Posterior vena cava (tissue), 2 donors: ENCODE measurements around the gene EMP1. TPM values are rescaled to one million over a fixed set of nuclear protein-coding genes. Genes with fewer than 3 reads are reported as not detected.

ENCODE experiments used
- DNase-seq: peaks from one replicate; pipeline ENCODE4 v3.0.0-alpha.2; 2020; ENCODE audit warnings: low spot score
- intact Hi-C, 2 donors: fragments of 100-400 bp; cut with DNase I; formaldehyde crosslinking; loops; one replicate each; pipeline versions ENCODE4 v1.14.1 to v1.14.2; 2022 to 2023
- long read RNA-seq, 2 donors: library from polyadenylated mRNA; unstranded; transcript quantifications; one replicate each; pipeline ENCODE4 v2.0.0, GENCODE V29; 2020 to 2021
- total RNA-seq, 2 donors: library from RNA; stranded (reverse); fragmentation: NEBNext Ultra II Directional; extraction: Animal tissue kit (Norgen Biotek cat#: 25700); gene quantifications; one replicate each; pipeline ENCODE4 v1.2.1, GENCODE V29; 2021
- donor health status: DM: yes; HTN: yes; CAD: no.
- donor health status: DM: yes; HTN: yes; CAD: no.

EMP1 gene, protein sequence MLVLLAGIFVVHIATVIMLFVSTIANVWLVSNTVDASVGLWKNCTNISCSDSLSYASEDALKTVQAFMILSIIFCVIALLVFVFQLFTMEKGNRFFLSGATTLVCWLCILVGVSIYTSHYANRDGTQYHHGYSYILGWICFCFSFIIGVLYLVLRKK
- 100 to 1,000 TPM; 596 to 746 TPM for total RNA-seq
- long read RNA-seq, donor 1, full-length matches to known transcripts = 60 of 104 reads
- long read RNA-seq, donor 1, partial matches to known transcripts = 2 of 104 reads
- long read RNA-seq, donor 1, other reads (novel, unspliced or antisense) = 42 of 104 reads
- long read RNA-seq, donor 2, full-length matches to known transcripts = 11 of 65 reads
- long read RNA-seq, donor 2, partial matches to known transcripts = 0 of 65 reads
- long read RNA-seq, donor 2, other reads (novel, unspliced or antisense) = 54 of 65 reads

DNA sequence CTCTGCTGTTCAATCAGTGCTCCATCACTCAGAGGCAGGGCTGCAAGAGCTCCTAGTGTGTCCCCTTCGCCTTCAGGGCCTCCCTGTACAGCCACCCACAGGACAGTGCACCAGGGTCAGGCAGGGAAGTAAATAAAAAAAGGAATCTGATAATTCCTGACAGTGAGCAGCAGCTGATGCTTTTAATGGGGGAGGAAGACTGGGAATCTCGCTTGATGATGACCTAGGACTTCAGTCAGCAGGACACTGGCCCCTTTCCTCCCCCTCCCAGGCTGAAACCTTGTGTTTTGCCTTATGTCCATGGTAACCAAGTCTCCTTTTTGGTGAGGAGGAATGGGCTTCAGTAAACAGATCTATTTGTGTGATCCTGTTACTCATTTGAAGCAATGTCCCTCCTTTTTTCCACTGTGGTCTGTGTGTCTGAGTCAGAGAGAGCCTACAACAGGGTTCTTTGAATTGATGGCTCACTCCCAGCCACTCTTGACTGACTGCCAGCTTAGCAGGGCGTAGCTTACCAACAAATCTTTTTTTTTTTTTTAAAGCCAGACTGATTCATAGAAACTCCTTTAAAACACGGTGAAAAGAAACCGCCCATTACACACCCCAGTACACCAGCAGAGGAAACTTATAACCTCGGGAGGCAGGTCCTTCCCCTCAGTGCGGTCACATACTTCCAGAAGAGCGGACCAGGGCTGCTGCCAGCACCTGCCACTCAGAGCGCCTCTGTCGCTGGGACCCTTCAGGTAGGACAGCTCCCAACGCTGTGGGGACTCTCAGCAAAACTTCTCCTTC is at the start of gene EMP1:
TSS of gene EMP1 (plus strand) at position 597 of the 792 bp plus-strand sequence. CDS start 14,785 bp downstream, outside the sequence.
- DNase-seq = peak; percentile 98
- intact Hi-C loops = no loop called here

DNA sequence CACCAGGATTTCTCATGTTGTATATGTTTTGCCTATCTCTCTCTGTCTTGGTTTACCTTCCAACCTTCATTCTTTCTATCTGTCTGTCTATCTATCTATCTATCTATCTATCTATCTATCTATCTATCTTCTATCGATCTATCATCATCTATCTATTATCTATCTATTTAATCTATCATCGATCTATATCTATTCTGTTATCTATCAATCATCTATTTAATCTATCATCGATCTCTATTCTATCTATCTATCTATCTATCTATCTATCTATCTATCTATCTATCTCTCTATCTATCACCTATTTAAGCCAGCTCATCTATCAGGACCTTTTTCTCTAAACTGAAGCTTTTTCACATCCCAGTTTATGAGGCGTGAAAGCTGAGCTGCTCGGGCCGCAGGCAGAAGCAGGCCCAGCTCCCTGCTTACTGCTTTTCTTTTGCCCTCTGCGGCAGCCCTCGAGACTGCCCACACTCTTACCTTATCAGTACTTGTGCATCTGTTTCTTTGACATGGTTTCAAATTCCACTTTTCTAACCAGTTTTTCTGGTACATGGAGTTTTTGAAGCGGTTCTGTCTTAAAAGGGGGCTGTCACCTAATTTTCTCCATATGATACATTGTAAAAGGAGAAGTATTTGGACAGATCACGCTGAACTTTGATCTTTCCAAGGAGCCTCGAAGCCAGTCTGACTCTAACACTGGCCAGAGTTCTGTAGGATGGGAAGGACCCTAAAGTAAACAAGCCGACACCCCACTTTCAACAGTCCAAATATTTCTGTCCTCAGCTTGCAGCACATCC is 48.6 kb upstream of the EMP1 start:
- intact Hi-C loops = no loop called here
- no peak for DNase-seq

DNA sequence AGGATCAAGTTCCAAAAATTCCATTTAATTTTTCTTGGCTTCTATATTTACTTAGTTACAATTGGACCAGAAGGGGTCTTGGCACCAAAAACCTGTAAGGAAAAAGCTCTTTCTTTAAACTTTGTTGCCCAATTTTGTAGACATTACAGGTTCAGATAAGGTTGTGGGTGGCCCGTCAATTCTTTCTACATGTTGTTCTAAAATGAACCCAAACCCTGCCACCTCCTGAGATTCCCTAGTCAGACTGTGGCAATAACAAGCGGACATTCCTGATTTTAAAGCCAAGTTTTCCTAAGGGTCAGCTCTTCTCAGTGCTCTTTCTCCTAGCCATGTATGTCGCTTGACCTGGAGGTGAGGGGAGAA is 48.1 kb upstream of the EMP1 start:
- intact Hi-C loops = no loop called here
- no peak for DNase-seq

DNA sequence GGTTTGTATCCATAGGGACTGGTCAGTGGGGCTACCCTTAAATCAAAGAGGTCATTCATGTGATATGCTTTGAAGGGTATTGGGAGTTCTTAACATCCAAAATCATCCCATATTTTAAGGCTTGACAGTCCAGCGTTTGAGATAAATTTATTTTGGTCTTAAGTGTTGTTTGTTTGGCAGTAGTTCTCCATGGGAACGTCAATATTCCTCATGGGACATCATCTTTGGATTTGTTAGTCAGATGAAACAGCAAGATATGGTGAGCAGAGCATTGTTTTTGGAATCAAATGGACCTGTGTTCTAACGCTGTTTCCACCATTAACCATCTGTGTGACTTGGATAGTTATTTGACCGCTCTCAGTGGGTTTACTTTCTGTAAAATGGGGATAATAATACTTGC is 47.1 kb upstream of the EMP1 start:
- intact Hi-C loops = no loop called here
- DNase-seq = no peak

DNA sequence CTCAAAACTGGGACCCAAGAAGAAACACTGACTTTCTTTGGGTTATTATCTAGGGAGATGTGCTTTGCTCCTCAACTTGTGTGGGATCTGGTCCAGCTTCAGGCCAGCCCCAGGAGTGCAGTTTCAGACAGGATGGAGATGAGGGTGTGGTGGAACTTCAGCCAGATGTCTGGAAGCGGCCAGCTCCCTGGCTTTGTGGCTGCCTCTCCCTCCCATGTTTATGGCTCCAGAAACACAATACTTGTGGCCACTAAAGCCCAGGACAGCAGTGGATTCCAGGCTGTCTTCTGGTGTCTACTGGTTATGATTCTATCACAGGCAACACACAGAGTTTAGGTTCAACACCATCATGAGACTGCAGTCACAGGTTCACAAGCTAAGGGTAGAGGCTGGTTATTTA is 44.2 kb upstream of the EMP1 start:
- DNase-seq = no peak
- intact Hi-C loops = no loop called here

DNA sequence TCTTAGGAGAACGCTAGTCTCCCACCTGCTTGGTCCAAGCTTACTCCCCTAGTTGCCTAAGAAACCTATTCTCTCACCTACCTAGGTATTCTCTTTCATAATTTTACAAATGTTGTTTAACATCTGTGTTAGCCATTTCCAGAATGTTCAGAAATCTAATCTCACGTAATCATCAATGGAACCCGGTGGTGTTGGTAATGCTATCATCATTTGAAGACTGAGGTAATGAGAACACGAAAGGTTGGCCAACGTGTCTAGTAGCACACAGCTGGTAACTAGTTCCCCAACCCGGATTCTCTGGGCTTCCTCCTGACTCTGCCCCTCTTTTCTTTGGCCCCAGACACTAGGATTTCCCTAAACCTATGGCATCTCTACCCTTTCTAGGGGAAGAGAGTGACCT is 43.8 kb upstream of the EMP1 start:
- DNase-seq = no peak
- intact Hi-C loops = no loop called here

DNA sequence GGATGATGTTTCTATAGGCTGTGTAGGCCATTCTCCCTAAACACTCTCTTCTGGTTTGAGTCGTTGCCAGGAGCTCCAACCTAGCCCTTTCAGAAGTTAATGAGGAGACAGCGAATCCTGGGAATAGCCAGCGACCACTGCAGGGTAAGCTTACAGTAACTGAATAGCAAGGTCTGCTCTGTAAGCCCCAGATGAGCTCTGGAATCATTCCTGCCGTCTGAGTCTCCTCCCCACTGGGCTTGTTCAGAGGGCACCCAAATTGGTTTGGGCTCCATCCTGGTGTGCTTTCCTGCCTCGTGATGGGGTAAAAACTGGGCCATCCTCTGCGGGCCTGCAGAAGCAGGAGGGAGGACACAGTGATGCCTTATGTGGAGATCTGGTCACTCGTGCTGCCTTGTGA is 43.3 kb upstream of the EMP1 start:
- intact Hi-C loops = no loop called here

DNA sequence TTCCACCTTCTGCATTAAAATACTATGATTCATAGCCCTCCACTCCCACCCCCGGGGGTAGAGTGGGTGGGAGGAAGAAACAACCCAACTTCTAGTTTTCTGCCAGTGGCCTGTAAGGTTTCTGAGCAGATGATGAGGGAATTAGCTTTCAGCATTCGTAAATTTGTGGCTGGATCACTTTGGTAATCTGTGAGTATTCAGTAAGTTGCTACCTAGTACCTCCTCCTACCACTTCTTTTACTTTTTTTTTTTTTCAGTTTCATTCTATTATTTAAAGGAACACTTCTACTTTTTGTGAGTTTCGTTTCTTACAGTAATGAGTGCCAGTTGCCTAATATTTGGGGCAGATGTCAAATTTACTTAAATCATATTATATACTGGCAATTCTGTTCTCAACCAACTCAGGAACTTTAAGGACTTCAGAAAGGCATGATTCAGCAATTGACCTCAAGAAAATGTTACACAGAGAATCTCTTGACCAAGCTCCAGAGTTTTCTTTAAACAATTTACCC is 42.4 kb upstream of the EMP1 start:
- DNase-seq = no peak
- intact Hi-C loops = no loop called here

More for the DNA sequence above, 43.3 kb upstream of the EMP1 start:
- DNase-seq = no peak

DNA sequence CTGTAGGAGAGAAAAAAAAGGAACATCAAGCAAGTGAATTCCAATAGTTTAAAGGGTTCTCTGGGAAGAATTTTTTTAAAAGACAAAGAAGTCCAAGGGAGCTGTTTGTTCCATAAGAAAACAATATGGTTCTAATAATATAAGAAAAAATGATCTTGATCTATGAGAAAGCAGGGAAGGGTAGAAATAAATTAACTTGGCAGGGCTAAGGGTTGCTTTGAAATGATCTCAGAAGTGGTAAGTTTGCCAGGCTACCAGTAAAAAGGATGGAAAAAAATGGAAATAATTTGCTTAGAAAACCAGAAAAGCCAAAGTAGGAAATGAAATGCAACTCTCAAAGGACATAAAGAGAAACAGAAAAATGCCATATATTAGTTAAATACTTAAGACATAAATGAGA is 41.7 kb upstream of the EMP1 start:
- intact Hi-C loops = no loop called here
- no peak for DNase-seq

DNA sequence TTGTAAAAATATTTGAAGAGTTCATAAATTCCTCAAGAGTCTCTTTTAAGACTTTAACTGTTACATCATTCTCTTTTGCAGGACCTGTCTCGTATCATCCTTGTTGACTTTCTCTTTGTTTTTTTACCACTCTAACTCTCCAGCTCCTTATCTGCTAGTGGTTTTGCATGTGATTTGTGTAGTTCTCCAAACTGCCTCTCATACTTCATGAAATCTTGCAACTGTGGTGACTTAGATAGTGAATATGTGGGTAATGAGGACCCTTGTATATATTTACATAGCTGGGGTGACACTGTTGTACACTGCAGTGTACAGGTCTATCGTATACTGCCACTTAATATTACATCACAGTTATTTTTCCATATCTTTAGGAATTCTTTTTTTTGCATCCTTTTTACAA is 40.2 kb upstream of the EMP1 start:
- intact Hi-C loops = no loop called here

DNA sequence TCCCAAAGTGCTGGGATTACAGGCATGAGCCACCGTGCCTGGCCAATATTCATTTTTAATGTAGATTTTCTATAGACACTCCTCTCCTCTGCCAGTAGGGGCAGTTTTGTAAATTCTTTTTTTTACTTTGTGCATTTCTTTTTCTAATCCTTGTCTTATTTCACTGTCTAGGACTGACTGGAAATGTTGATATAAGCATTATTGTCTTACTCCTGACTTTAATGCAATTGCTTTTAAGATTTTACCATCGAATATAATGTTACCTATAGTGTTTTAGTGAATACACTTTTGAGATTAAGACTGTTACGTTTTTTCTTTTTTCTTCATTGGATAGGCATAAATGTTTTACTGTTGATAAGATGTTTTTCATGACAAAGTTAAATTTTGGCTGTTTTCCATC is 35.4 kb upstream of the EMP1 start:
- intact Hi-C loops = no loop called here
- no peak for DNase-seq

More for the DNA sequence above, 40.2 kb upstream of the EMP1 start:
- DNase-seq = no peak

DNA sequence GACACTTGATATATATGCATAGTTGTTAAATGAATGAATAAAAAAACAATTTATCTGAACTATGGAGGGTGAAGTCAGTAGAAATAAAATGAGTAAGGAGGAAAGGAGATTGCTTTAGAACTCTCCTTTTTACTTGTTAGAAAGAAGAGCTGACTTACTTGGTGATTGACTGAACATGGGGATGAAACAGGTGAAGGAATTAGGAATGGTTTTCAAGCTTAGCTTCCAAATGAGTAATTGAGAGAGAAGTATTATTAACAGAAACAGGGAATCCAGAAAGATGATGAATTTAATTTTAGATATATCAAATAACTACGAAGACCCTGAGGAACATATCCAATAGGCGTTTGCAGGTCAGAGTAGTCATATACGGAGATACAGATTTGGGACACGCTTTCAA is 33.6 kb upstream of the EMP1 start:
- intact Hi-C loops = no loop called here
- no peak for DNase-seq

DNA sequence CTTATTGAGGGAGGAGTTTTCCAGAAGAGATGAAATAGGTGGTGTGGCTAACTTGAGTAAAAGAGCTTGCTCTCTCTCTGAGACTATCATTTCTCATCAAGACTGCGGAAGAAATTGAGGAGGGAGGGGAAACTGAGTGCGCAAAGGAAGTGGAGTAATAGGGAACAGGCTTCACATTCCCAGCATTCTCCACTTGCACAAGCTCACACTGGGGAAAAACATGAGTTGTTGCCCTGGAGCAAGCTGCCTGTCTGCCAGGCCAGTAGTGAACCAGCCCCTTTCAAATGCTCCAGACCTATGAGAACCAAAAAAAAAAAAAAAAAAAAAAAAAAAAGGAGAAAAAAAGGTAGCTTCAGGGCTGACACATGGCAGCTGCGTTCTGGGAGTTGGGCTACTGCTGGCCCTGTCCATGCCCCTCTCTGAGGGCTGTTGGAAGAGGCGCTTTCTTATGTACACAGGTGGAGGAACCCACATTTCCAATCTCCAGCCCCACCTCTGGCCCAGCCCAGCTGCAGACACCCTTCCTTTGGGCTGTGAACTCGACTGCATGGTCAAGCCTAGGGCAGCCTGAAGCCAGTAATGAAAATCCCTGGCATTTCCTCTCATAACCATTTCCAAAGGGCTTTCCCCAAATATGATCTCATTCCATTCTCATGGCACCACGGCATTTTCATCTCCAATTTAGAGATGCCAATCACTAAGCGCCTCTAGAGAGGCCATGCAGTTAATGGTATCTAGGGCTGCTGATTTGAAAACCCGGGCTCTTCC is 32.5 kb upstream of the EMP1 start:
- intact Hi-C loops = no loop called here
- DNase-seq = no peak

DNA sequence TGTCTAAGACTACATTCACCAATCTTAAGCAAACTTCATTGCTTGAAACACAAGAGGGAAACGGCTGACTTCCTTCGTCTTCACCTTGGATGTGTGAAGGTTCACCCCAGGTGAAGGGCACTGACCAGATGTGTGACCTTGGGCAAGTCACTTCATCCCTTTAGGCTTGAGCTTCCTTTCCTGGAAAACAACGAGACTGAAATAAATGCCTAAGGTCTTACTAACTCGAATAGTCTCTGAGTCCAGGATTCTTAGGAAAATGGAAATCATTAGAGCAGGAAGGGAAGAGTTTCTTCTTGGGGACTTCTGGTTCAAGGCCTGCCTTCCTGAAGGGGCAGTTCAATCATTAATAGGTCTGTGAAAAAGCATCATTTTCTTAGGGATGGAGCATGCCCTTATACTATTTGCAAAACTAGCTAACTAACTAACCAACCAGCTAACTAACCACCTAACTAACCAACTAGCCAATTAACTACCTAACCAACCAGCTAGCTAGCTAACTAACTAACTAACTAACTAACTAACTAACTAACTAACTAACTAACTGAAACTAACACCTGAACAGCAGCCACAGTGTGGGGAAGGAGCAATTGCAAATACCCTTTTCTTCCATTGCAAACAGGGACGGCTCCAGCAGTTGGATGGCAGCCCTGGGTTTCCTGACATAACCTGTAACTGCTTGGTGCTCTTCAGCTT is 31.5 kb upstream of the EMP1 start:
- no peak for DNase-seq
- intact Hi-C loops = no loop called here

DNA sequence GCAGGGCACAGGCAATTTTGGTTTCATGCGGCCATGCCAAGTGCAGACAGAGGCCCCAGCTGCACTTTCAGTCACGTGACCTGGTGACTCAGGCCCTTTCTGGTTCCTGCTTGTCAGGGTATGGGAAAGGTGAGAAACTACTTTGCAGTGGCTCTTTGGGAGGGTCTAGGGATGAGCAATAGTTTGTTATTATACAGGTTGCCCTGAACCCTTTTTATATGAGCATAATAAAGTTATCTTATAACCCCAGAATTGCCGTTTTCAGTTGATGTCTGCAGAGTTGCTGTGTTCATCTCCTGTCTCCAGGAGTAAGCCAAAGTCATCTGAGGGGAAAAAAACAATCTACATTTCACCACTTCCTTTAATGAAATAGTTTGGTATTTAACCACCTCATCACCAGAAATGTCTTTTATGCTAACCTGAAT is 30.9 kb upstream of the EMP1 start:
- no peak for DNase-seq
- intact Hi-C loops = no loop called here

DNA sequence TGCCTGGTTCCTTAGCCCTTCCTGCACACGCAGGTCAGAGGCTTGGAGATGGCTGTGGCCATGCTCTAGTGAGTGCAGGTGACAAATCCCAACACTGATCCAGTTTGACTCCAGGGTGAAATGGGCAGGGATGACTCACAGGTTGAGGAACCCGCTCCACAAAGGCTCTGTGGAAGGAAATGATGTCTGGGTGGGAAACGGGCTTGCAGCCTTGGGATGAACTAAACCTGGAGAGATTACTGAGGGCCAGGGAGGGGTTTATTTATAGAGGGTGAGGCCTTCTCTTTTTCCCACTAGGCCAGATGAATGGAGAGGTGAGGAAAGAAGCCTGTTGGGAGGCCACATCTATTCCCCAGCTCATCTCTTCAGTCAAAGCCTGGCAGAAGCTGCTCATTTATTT is 29.3 kb upstream of the EMP1 start:
- intact Hi-C loops = no loop called here
- no peak for DNase-seq

DNA sequence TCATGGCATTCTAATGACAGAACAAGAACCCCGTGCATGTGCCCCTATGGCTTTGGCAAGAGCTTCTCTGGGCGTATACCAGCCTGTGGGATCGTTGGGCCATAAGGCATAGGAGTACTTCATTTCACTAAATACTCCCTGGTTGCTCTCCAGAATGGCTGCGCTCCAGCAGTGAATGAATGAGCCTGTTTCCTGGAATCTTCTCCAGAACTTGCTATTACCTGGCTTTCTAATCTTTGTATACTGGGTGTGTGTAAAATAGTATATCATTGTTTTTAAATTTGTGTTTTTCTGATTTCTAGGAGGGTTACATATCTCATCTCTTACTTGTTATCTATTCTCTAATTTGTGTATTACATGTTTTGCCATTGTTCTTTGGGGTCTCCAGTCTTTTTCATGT is 28.6 kb upstream of the EMP1 start:
- DNase-seq = no peak
- intact Hi-C loops = no loop called here

DNA sequence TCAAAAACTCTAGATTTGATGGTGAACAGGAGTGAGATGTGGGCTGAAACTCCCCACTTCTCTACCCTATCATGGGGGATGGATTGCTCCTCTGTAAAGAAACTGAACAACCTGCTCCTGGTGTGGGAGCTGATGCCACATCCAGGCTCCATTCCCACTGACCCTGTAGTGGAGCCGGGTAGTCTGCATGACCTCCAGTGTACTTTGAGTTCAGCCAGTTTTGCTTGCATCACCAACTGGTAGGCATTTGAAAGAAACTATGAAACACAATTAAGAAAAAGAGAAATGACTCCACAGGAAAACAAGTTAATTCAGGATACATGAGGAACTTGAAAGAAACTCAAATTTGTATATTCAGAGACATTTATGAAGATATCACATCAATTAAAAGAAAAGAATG is 27.3 kb upstream of the EMP1 start:
- intact Hi-C loops = no loop called here
- DNase-seq = no peak
